Measurements from ENCODE around the gene CTNNA3.
"Not testable (repeated sequence)": the region's sequence is repeated elsewhere in the genome, so short reads cannot be mapped to it uniquely, and the experiment has no call there.

Gene CTNNA3

DNA sequence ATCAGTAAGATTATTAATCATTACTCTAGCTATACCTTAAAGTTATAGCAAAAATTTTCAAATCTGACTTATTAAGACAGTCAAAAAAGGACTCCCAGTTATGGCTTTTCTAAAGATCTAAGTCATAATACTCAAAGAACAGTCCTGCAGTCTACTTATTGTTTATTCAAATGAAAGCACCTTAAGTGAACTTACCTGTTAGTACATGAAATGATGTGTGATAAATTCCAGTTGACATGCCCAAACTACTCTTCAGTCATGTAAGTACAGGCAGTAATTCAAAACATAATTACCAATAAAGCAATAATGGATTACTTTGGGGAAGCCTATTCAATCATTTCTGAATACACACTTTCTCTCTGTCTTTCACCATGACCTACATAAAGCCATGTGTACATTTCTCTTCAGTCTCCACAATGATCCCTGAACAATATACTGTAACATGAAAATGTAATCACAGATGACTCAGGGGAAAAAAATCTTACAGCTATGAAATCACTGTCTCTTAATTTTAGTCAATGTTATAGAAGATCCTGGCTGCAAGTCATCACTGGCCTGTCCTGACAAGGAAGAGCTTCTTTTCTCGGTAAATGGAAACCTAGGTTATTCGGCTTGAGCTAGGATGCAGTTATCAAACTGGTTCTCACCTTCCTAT lies 1190.9 kb downstream of the CTNNA3 start:
- no peak for DNase-seq

DNA sequence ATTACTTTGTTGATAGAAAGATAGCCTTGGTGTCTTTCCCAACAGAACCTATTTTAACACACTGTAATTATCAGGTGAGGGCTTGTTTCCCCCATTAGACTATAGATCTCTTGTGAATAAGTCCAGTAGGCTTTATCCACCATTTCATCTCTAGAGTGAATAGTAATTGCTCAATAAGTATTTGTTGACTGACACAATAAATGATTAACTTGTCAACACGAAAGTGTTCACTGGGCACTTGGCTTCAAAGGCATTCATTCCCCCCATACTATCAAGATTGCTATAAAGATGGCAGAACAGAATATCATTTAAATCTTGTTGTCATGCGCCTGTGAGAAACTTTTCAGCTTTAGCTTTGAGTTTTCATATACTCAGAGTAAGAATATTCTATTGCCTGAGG lies 1194.6 kb downstream of the CTNNA3 start:
- DNase-seq = no peak

DNA sequence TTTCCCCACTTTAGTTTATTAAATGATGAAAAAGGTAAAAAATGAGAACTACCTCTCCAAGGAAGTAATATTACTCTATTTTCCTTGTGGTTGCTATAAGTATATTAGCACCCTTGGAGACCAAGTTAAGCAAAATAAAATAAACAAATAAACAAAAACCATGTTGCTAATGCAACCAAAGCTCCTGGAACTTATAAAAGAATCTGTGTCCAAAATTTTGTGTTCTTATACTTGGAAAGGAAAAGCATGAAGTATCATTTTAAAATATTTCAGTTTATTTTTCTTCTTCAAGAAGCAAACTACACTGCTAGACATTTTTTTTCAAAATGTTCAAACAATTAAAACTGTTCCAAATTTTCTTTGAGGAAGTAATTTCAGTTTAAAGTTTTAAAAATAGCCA lies 1212.0 kb downstream of the CTNNA3 start:
- DNase-seq = no peak

DNA sequence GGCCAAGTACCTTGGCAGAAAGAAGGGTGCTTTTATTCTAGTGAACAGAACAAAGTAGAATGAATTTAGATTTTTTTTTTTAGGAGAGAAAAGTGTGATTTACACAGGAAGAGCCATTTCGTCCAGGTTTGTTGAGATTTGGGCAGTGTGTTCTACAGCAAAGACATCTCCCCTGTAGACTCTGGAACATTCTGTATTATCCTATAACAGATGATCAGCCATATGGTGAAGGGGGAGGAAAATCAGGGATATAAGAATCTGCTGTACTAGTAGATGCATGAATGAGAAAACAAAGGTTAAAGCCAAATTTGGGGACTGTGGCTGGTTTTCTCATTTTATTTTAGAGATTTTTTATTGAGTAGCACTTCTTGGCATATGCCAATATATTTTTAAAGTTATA lies 1223.8 kb downstream of the CTNNA3 start:
- no peak for DNase-seq

DNA sequence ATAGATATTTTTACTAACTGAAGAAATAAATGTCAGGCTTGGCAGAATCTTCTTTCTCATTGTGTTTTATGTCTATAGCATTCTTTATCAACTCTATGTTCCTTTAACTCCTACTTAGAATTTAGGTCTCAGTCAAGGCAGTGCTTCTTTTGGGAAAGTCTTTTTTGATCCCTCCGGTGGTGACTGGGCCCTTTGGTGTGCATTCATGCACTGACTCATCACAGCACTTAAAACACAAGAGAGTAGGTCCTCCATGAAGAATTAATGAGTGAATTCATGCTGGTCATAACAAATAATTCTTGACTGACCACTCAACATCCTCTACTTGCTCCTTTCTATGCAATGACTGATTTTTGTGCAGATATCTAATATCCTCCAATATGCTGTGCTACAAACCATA lies 1229.0 kb downstream of the CTNNA3 start:
- DNase-seq = no peak

DNA sequence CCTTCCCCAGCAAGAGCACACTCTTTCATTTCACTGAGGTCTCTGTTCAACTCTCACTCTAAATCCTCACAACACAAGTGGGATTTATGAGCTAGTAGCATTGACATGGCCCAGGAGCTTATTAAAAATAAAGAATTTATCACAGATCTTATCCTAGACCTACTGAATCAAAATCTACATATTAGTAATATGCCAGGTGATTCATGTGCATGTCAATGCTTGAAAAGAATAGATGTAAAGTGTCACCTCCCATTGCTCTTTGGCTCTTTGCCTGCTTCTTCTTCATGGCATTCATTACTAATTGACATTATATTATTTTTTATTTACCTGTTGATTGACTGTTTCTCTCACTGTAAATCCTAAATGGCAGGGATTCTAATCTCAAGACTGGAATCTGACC lies 1229.4 kb downstream of the CTNNA3 start:
- DNase-seq = no peak

DNA sequence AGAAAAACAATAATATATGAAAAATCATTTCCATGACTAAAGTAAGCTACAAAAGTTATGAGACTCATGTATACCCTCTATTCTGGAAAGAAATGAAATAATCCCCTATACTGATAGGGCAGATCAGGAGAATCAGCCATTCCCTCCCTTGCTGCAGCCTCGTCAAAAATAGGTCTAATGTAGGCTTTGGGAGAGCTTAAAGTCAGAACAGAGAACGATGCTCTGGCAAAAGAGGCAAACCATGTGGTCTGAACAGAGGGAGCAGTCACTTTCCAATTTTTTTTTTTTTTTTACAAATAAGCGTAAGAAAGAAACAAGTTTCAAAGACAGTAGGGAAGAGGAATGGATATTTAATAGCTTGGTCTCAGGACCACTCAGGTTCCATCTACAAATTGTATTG lies 1232.4 kb downstream of the CTNNA3 start:
- DNase-seq = no peak

DNA sequence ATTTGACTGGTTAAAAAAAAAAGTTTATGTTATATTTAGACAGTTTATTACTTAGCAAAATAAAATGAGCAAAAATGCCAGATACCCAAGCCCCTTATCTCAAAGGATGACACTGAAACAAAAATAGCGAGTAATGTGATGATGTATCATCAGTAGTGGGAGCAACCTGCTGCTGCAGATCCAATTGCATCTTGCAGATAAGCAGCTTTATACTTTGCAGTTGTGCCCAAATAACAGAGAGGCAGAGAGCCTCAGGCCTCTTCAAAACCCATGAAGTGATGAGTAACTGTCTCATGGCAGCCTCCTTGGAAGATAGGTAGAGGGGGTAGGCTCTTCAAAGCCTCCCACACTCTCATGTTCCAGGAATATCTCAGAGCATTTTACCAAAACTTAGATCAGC lies 1238.4 kb downstream of the CTNNA3 start:
- no peak for DNase-seq

DNA sequence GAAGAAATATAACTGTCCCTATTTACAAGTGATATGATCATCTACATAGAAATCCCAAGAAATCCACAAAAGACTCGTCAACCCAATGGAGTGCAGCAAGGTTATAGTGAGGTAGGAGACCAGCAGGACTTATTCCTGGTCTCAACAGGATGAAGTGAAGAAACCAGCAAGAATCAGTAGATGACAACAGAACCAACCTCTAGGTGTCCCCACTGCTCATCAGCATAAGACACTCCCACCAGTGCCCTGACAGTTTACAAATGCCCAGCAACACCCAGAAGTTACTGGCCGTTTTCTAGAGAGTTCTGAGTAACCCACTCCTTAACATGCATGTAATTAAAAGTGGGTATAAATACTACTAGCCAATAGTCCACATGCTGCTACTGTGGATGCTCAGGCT lies 1240.7 kb downstream of the CTNNA3 start:
- no peak for DNase-seq

DNA sequence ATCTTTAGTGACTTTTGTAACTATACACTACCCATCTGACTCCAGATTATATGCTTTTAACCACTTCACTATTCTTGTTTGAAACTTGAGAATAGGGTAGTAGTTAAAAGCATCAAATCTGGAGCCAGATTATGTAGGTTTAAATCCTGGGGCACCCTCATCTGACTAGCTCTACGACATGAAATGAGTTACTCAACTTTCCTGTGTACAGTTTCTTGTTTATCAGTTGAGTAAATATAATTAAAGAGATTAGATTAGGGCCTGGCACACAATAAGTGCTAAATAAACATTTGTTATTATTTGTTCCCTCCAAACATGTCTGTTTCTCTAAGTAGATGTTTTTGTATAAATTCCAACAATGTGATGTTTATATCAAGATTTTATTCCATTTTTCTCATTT lies 1255.4 kb downstream of the CTNNA3 start:
- DNase-seq = no peak

DNA sequence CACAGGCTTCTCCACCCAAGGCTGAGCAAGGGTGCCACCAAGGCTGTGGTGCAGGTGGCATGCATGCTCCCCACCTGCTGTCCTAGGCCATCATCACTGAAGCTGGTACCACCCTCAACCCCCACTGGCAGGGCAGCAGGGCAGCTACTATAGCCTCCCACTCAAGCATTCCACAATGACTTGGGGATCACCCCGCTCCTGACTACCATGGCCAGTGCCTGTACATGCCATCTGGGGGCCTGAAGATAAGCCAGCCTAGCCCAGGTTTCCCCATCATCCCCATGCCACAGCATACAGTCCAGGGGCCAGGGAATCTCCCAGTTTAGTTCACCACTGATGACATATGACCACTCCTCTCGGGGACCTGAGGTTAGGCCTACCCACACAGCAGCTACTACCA lies 1281.1 kb downstream of the CTNNA3 start:
- no peak for DNase-seq

DNA sequence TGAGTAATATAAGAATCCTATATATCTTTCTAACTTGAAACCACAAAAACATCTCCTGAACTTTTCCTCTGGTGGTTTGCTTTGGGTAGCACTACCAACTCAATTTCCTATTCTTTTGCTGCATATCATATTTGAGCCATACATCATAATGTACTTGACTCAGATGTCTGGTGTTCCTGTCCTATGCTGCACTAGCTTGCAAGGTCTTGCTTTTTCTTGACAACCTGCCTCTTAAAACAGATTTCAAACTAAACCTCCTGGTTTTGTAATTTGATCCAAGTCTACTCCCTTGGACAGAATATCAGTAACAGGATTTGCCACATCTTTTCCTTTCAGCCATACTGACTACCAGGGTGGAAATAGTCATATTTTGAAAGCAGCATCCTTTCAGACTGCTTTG lies 1290.4 kb downstream of the CTNNA3 start:
- DNase-seq = no peak

DNA sequence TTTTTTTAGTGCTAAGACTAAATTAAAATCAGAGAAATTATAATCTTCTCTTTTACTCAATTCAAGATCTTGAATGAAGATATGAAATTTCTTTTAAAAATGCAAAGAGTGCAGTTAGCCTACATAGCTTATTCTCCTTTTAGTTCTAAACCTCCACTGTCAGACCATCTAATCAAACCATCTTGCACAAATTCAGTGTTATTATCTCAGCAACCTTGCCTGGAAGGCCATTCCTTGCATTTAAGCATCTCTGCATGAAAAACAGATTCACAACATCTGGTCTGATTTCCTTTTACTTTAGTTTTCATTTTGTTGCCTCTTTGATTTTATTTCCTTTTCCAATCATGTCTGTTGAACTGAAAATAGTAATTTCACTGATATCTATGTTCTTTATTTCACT lies 1297.3 kb downstream of the CTNNA3 start:
- no peak for DNase-seq

DNA sequence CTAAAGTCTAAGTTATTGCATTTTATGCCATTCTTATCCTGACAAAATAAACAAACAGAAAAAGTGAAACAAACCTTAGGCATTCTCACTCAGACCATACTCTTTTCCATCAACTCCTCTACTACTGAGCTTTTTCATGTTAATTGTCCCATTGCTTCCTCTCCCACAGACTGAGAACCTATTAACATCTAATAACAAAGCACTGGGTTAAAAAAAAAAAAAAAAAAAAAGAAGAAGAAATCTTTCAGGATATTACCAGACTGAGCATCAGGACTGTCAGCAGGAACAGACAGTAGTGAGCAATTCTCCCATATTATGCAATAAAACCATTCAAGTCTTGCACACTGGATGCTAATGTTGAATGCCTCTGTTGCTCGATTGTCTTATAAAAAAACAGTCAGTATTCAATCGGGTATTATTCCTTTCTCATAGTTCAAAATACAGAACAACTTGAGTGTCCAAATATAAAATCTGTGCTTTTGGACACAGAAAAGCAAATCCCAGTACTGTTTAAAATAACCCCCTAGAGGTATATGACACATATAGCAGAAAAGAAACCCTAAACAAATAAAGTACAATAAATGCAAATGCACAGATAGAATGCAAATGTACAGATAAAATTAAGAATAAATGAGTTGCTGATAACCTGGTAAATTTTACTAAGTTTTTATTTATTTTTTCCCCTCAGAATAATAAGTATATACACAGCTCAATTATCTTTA lies 1301.5 kb downstream of the CTNNA3 start:
- DNase-seq = no peak

DNA sequence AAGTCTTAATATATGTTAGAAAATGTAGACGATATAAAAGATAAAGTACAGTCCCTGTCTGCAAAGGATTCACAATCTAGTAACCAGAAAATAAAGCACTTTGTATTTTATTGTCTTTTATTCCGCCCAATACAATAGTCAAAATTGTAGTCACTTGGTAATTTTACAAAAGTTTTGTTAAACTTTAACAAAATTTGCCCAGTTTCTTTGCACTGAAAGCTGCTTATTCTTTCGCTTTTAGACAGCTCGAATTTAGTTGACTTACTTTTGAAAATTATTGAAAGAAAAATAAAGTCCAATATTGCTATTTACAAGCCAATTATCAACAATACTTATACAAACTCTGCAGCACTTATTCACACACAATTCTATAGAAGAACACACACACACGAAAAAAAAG lies 1305.1 kb downstream of the CTNNA3 start:
- DNase-seq = no peak

DNA sequence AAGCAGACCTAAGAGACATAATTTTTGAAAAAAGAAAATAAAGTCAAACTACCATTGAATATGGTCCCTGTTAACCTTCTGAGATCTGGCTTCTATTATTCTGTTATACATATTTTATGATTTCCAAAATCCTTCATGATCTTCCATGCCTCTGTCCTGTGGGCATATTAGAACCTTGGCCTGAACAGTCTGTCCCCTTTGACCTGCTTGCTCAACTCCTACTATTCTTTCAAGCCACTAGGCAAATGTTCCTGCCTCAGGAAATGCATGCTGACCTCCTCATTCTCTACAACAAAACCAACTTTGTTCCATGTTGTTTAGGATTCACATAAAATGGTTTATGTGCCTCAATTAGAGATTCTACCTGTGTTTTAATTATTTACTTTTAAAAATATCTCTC lies 1315.0 kb downstream of the CTNNA3 start:
- DNase-seq = no peak

DNA sequence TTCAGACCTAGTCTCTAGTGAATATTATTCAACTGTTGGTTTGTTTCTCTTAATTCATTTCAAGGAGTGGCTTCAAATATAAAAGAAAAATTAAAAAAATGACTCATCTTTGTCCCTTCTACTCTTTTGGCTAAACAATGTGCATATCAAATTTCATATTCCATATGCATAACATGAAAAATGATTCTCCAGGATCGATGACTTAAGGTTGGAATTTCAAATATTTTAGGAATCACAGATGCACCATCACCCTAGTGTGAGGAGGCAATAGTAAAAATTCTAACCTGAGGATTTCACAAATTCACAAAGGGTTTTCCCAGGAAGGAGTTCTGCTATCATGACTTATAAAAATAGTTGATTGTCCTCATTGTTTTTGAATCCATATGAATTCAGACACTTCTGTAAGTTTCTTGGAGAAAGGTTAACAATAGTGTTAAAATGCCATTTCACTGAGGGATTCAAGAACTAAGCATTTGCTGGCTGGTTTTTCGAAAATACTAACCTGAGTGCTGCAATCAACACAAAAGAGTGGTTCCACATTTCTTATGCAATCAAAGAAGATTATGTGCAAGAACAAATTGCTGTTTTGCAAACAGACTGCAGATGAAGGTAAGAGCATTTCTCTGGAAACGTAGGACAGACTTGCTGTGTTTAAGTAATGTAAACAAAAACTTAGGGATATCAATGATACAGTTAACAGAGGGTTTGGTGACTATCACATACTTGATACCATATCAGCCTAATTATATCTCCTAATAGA lies 1317.7 kb downstream of the CTNNA3 start:
- no peak for DNase-seq

DNA sequence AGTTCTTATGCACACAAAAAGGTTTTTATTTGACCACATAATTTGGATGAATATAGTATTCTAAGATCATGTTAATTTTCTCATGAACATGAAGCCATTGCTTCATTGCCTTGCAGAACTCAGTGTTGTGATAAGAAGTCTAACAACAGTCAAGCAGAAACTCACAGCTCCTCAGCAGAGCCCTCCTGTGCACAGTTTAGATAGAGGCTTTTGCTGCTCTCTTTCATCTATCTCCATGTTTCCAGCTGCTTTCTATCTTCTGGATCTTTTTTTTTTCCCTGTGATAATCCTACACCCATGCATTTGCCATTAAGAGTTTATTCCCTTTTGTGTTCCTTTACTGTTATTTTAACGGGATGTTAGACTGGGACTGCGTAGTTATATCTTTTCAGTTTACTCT lies 1327.8 kb downstream of the CTNNA3 start:
- DNase-seq = no peak

DNA sequence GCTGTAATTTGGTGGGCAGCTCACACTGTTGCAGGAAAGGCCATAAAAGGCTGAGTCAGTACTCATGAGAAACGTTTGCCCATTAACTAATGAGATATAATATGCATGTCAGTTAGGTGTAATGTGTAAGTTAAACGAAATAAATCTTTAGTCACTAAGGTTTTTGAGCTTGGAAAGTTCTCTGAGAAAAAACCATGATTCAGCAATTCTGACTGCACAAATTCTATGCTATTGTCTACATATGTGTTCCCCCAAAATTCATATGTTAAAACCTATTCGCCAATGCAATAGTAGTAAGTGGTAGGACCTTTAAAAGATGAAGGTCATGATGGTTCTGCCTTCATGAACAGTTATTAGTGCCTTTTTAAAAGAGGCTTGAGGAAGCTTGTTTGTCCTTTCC lies 1329.8 kb downstream of the CTNNA3 start:
- DNase-seq = no peak

DNA sequence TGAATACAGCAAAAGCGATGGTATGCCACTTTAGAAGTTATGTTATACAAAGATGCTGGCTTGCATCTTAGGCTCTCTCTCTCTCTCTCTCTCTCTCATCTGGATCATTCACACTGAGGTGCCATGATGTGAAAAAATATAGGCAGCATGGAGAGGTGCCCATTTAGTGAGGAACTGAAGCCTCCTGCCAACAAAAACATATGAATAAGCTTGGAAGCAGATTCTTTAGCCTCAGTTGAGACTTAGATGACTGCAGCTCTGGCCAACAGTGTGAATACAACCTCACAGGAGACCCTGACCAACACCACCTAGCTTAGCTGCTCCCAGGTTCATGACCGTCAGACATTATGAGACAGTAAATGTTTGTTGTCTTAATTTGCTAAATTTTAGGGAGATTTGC lies 1330.3 kb downstream of the CTNNA3 start:
- DNase-seq = no peak

DNA sequence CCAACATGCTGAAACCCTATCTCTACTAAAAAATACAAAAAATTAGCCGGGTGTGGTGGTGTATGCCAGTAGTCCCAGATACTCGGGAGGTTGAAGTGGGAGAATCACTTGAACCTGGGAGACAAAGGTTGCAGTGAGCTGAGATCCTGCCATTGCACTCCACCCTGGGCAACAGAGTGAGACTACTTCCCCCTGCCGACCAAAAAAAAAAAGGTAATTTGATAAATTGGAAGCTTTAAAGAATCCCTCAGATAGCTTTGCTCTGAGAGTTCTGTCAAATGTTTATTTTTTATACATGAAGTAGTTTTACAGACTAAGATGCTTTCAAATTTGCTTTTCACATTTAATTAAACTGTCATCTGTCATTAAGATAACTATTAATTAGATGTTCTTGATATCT lies 1333.5 kb downstream of the CTNNA3 start:
- no peak for DNase-seq

DNA sequence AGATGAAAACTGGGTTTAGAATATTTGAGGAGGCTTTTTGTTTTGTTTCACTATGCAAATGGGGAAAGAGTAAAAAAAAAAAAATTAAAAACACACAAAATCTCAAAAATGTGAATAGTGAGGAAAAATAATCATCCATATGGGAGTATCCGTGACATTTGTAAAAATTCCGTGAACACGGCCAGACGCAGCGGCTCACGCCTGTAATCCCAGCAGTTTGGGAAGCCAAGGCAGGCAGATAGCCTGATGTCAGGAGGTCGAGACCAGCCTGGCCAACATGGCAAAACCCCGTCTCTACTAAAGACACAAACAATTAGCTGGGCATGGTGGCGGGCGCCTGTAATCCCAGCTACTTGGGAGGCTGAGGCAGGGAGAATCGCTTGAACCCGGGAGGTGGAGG lies 1342.2 kb downstream of the CTNNA3 start:
- not testable (repeated sequence) for DNase-seq

DNA sequence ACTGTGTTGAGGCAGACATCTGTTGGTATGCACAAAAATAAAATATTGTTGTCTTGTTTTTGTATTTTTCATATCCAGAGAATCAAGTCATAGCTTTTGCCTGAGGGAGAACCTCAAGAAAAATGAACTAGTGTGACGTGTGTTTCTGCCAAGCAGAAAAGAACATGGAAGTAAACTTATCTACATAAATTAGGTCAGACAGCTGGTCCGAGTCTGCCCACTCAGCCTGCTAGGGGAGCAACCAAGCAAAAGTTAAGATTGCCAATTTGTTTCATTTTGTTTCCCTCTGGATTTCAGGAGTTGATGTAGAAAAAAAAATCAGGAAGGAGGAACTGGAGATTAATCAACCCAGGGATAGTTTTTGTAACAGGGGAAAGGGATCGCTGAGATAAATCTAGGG lies 1342.6 kb downstream of the CTNNA3 start:
- DNase-seq = no peak
